GM23338 (cell line): ENCODE measurements around the gene CCDC61. TPM values are rescaled to one million over a fixed set of nuclear protein-coding genes. Genes with fewer than 3 reads are reported as not detected.

Source experiments
- ATAC-seq: fragments of 200-7000 bp; cut with Tn5 transposase; 3 replicates; pipeline ENCODE4 v1.9.1; 2020
- DNase-seq: peaks from one replicate; pipeline ENCODE4 v3.0.0-alpha.2; 2015; ENCODE audit warnings: low spot score
- H2AFZ ChIP-seq: fragments of 200-600 bp; sonication (generic); 2 replicates; pipeline ENCODE4 v1.8.0; 2016; ENCODE audit warnings: antibody characterized with exemption, mild to moderate bottlenecking, moderate library complexity
- H3F3A ChIP-seq: fragments of 200-600 bp; sonication (generic); replicated peaks from 2 replicates; pipeline ENCODE4 v1.8.0; 2017; ENCODE audit warnings: antibody characterized with exemption, mixed run types, low read depth
- H3K27ac ChIP-seq: fragments of 200-600 bp; sonication (generic); 2 replicates; pipeline ENCODE4 v1.6.1; 2016; ENCODE audit warnings: low read depth
- H3K27me3 ChIP-seq: fragments of 200-600 bp; sonication (generic); 2 replicates; pipeline ENCODE4 v1.8.0; 2016; ENCODE audit warnings: mild to moderate bottlenecking, mixed run types, moderate library complexity; ENCODE audit not compliant: insufficient read depth
- H3K36me3 ChIP-seq: fragments of 200-600 bp; sonication (generic); 2 replicates; pipeline ENCODE4 v1.8.0; 2016; ENCODE audit warnings: mild to moderate bottlenecking; ENCODE audit not compliant: insufficient read depth
- H3K4me1 ChIP-seq: fragments of 200-600 bp; sonication (generic); 2 replicates; pipeline ENCODE4 v1.8.0; 2016; ENCODE audit warnings: mild to moderate bottlenecking, moderate library complexity; ENCODE audit not compliant: insufficient read depth
- H3K4me2 ChIP-seq: fragments of 200-600 bp; sonication (generic); 2 replicates; pipeline ENCODE4 v1.7.1; 2017; ENCODE audit warnings: mixed run types
- H3K4me3 ChIP-seq: fragments of 200-600 bp; sonication (generic); 2 replicates; pipeline ENCODE4 v1.6.1; 2016; ENCODE audit warnings: mixed run types
- H3K79me2 ChIP-seq: fragments of 200-600 bp; sonication (generic); replicated peaks from 2 replicates; pipeline ENCODE4 v1.8.0; 2017; ENCODE audit warnings: mild to moderate bottlenecking; ENCODE audit not compliant: insufficient read depth
- H3K9me2 ChIP-seq: fragments of 200-600 bp; sonication (generic); 2 replicates; pipeline ENCODE4 v1.8.0; 2017; ENCODE audit not compliant: insufficient read depth
- H4K20me1 ChIP-seq: fragments of 200-600 bp; sonication (generic); replicated peaks from 2 replicates; pipeline ENCODE4 v1.8.0; 2017; ENCODE audit warnings: mild to moderate bottlenecking; ENCODE audit not compliant: insufficient read depth
- H3K27ac Mint-ChIP-seq: 2 replicates; pipeline ENCODE4 v1.8.0; 2020; ENCODE audit warnings: inconsistent platforms, mild to moderate bottlenecking, moderate library complexity, mixed read lengths
- H3K27me3 Mint-ChIP-seq: 3 replicates; pipeline ENCODE4 v1.8.0; 2022; ENCODE audit warnings: low read depth, mild to moderate bottlenecking, moderate library complexity, mixed read lengths, inconsistent platforms; ENCODE audit not compliant: insufficient read depth, poor library complexity
- H3K36me3 Mint-ChIP-seq: 3 replicates; pipeline ENCODE4 v1.8.0; 2021; ENCODE audit warnings: low read depth, mild to moderate bottlenecking, inconsistent platforms, moderate library complexity, mixed read lengths
- H3K4me1 Mint-ChIP-seq: 3 replicates; pipeline ENCODE4 v1.8.0; 2020; ENCODE audit warnings: mild to moderate bottlenecking, inconsistent platforms, mixed read lengths
- H3K4me3 Mint-ChIP-seq: 3 replicates; pipeline ENCODE4 v1.8.0; 2021; ENCODE audit warnings: moderate library complexity, mild to moderate bottlenecking, inconsistent platforms, mixed read lengths
- H3K9me3 Mint-ChIP-seq: 3 replicates; pipeline ENCODE4 v1.8.0; 2020; ENCODE audit warnings: moderate library complexity, mild to moderate bottlenecking, inconsistent platforms, mixed read lengths
- CREB1 ChIP-seq: fragments of 250-450 bp; sonication (Bioruptor Pico); IDR thresholded peaks from 2 replicates; pipeline ENCODE4 v1.5.0; 2020; ENCODE audit warnings: low read depth, mild to moderate bottlenecking, moderate library complexity
- CTCF ChIP-seq, 2 experiments: fragments of 200-600 bp in 1 of 2; sonication (generic) in 1 of 2; conservative IDR thresholded peaks; 2 replicates each; pipeline versions ENCODE4 v1.5.1 to v1.6.1; 2016 to 2017; ENCODE audit warnings: antibody characterized with exemption in 2 of 2, low read depth in 2 of 2, mild to moderate bottlenecking in 2 of 2, moderate library complexity in 1 of 2
- ETS1 ChIP-seq: IDR thresholded peaks from 2 replicates; pipeline ENCODE4 v1.6.1; 2016; ENCODE audit warnings: antibody characterized with exemption
- EZH2 ChIP-seq: fragments of 200-600 bp; sonication (generic); IDR thresholded peaks from one replicate; pipeline ENCODE4 v1.8.0; 2017; ENCODE audit warnings: antibody characterized with exemption, mild to moderate bottlenecking, low read depth; ENCODE audit not compliant: unreplicated experiment
- EZH2phosphoT487 ChIP-seq: fragments of 200-600 bp; sonication (generic); IDR thresholded peaks from one replicate; pipeline ENCODE4 v1.8.1; 2018; ENCODE audit warnings: antibody characterized with exemption; ENCODE audit not compliant: unreplicated experiment
- POLR2AphosphoS5 ChIP-seq: IDR thresholded peaks from 2 replicates; pipeline ENCODE4 v1.6.1; 2016; ENCODE audit warnings: antibody characterized with exemption, low read depth
- STAT1 ChIP-seq: IDR thresholded peaks from one replicate; pipeline ENCODE4 v1.6.1; 2016; ENCODE audit warnings: antibody characterized with exemption; ENCODE audit not compliant: unreplicated experiment
- ZNF462 ChIP-seq: fragments of 250-450 bp; sonication (Bioruptor Pico); IDR thresholded peaks from 2 replicates; pipeline ENCODE4 v1.5.0; 2020; ENCODE audit warnings: mild to moderate bottlenecking, moderate library complexity
- polyA plus RNA-seq: library from polyadenylated mRNA; unstranded; fragments of >200 nt; fragmentation: Nextera tagmentation; extraction: Ambion mirVana; gene quantifications from 2 replicates; pipeline ENCODE4 v1.2.1, GENCODE V29; 2016
- total RNA-seq: library from RNA; depleted of rRNA; stranded (reverse); fragments of >200 nt; shearing (Covaris generic); gene quantifications from 2 replicates; pipeline ENCODE4 v1.2.3, GENCODE V29; 2014

Gene CCDC61
- total and polyA plus RNA-seq, 2 experiments from 2014 or later: 9.8 to 22.4 TPM

GRCh38 chr19:45967246-45967645 is 28.0 kb upstream of the CCDC61 start:
- Histone ChIP-seq H3K9me2 (no peaks in the 10 kb centered on the region), H3K27ac (no peak overlapping the region), H3K4me3 (no peak overlapping the region), H3F3A (peaks cover 7% of the 10 kb centered on the region; the same call in 1 of the 2 replicates), H2AFZ (no peak overlapping the region), H3K4me1 (no peaks in the 10 kb centered on the region; the same call in 1 of the 2 replicates), H4K20me1 (peaks cover 10% of the 10 kb centered on the region), H3K27me3 (no peaks in the 10 kb centered on the region), H3K4me2 (no peak overlapping the region), H3K36me3 (no peaks in the 10 kb centered on the region), H3K79me2 (no peaks in the 10 kb centered on the region)
- Mint-ChIP-seq H3K4me3 (no peak overlapping the region), H3K36me3 (0 out of 3 replicates have a peak, but pooled peaks cover under 1% of the 10 kb centered on the region), H3K27ac (no peak overlapping the region), H3K4me1 (peaks cover 18% of the 10 kb centered on the region), H3K9me3 (no peaks in the 10 kb centered on the region), H3K27me3 (peaks cover 14% of the 10 kb centered on the region)
- ATAC-seq (peak; percentile 50), DNase-seq (no peak)
- TF ChIP-seq EZH2phosphoT487 (no peak), STAT1 (no peak), CTCF (conservative IDR thresholded peaks at IDR 0.05; ENCODE audit: low read depth in 2 of 2) (no peak)

DNA sequence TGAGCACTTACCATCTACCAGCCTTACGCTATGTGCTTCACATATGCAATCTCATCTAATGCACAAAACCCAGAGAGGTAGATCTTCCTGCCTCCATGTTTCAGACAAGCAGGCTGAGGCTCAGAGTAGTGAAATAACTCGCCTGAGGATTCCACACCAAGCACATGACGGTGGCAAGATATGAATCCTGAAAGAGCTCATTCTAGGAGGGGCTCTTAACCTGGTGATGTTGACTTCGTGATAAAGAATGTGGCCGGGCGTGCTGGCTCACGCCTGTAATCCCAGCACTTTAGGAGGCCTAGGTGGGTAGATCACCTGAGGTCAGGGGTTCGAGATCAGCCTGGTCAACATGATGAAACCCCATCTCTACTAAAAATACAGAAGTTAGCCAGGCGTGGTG is 26.6 kb upstream of the CCDC61 start:
- H3K27me3 Mint-ChIP-seq: peaks cover 18% of the 10 kb centered on the region
- H3K4me3 Mint-ChIP-seq: no peak overlapping the region
- H3K4me1 Mint-ChIP-seq: peaks cover 24% of the 10 kb centered on the region
- Histone ChIP-seq H3K79me2 (no peaks in the 10 kb centered on the region), H3K27me3 (no peaks in the 10 kb centered on the region), H3F3A (peaks cover 7% of the 10 kb centered on the region; the same call in 1 of the 2 replicates), H3K4me1 (no peaks in the 10 kb centered on the region; the same call in 1 of the 2 replicates), H3K27ac (no peak overlapping the region), H3K36me3 (no peaks in the 10 kb centered on the region), H3K4me2 (no peak overlapping the region), H3K4me3 (no peak overlapping the region), H2AFZ (no peak overlapping the region), H4K20me1 (peaks cover 8% of the 10 kb centered on the region), H3K9me2 (no peaks in the 10 kb centered on the region)
- no peaks in the 10 kb centered on the region for H3K9me3 Mint-ChIP-seq
- no peaks in the 10 kb centered on the region for H3K36me3 Mint-ChIP-seq
- no peak overlapping the region for H3K27ac Mint-ChIP-seq
- TF ChIP-seq EZH2: no peak
- ATAC-seq (no peak), DNase-seq (no peak)

DNA sequence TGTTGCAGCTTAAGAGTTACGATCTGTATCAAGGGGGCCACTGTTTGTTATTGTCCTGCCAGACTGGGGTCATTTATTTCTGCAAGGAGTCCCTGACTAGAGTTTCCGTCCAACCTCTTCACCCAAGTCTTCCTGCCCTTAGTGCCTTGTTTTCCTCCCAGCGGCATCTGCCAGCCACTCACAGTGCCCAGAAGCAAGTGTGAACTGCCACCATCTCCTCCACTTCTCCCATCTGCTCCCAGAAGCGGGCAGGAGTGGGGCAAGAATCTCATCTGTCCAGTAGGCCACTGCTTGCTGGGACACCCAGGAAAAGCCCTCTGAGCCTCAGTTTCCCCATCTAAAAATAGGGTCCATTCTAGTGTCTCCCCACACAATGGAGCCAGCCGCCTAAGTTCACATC is 25.6 kb upstream of the CCDC61 start:
- H3K4me3 Mint-ChIP-seq: no peak overlapping the region
- H3K4me1 Mint-ChIP-seq: peaks cover 24% of the 10 kb centered on the region
- no peaks in the 10 kb centered on the region for H3K9me2 ChIP-seq
- no peak overlapping the region for H3K4me2 ChIP-seq
- no peak overlapping the region for H3K27ac Mint-ChIP-seq
- H3K9me3 Mint-ChIP-seq: no peaks in the 10 kb centered on the region
- DNase-seq: no peak
- peaks cover under 1% of the 10 kb centered on the region; the same call in 1 of the 2 replicates for H3K4me1 ChIP-seq
- 0 out of 2 replicates have a peak, but pooled peaks cover 1% of the 10 kb centered on the region for H3K27me3 ChIP-seq
- H2AFZ ChIP-seq: no peak overlapping the region
- H3K36me3 Mint-ChIP-seq: no peaks in the 10 kb centered on the region
- H3K27me3 Mint-ChIP-seq: peaks cover 15% of the 10 kb centered on the region
- ATAC-seq: no peak
- no peak overlapping the region for H3K4me3 ChIP-seq
- H3K36me3 ChIP-seq: no peaks in the 10 kb centered on the region
- H3K27ac ChIP-seq: no peak overlapping the region
- no peaks in the 10 kb centered on the region for H3K79me2 ChIP-seq
- H4K20me1 ChIP-seq: peaks cover 5% of the 10 kb centered on the region; the same call in 1 of the 2 replicates
- peaks cover 9% of the 10 kb centered on the region; the same call in 1 of the 2 replicates for H3F3A ChIP-seq
- TF ChIP-seq STAT1: no peak
- TF ChIP-seq CREB1 (CRISPR knock-in tag): no peak
- TF ChIP-seq ETS1: no peak
- no peak for TF ChIP-seq POLR2AphosphoS5
- no peak for TF ChIP-seq ZNF462 (CRISPR knock-in tag)
- no peak for TF ChIP-seq EZH2phosphoT487
